Measurements from ENCODE around the gene EBI3. TPM values are rescaled to one million over a fixed set of nuclear protein-coding genes. Genes with fewer than 3 reads are reported as not detected.
A peak's percentile ranks its signal among the peaks of the same experiment; 100 is the strongest.

Gene EBI3
- total RNA-seq, 2 donors from 2014 or later: not detected

- H3K4me1 ChIP-seq (ENCODE audit: control insufficient read depth, insufficient read depth, low read length): no peaks in the 10 kb centered on the region
- no peak overlapping the region for H3K27ac Mint-ChIP-seq
- H3K36me3 Mint-ChIP-seq (ENCODE audit: low read depth): peaks cover under 1% of the 10 kb centered on the region
- no peaks in the 10 kb centered on the region for H3K36me3 ChIP-seq (ENCODE audit: control insufficient read depth, insufficient read depth, low read length)
- H3K4me3 Mint-ChIP-seq: no peak overlapping the region
- no peak for DNase-seq
- H3K9me3 Mint-ChIP-seq: no peaks in the 10 kb centered on the region
- no peak for TF ChIP-seq CTCF (conservative IDR thresholded peaks at IDR 0.05)
- whole genome bisulfite sequencing, 2 experiments (ENCODE audit: insufficient coverage in 1 of 2, insufficient read length in 1 of 2): 37 to 69% methylated on average over 7 to 16 of the region's 16 CpGs
- H3K9me3 ChIP-seq (ENCODE audit: control insufficient read depth, low read length): no peaks in the 10 kb centered on the region
- H3K27ac ChIP-seq (ENCODE audit: low read depth, low read length): no peak overlapping the region
- peaks cover 38% of the 10 kb centered on the region for H3K27me3 Mint-ChIP-seq (ENCODE audit: insufficient read depth)
- peaks cover 2% of the 10 kb centered on the region for H3K4me1 Mint-ChIP-seq
- H3K9ac ChIP-seq (ENCODE audit: extremely low read depth, low read length, poor library complexity, severe bottlenecking): no peak overlapping the region
- peaks cover 35% of the 10 kb centered on the region for H3K27me3 ChIP-seq (ENCODE audit: control insufficient read depth, insufficient read depth, low read length, poor library complexity, severe bottlenecking)
- no peak overlapping the region for H3K4me3 ChIP-seq (ENCODE audit: low read length)
Measured at GRCh38 chr19:4277191-4277696, 47.9 kb downstream of the EBI3 start.

GRCh38 chr19:4278010-4278409 lies 48.7 kb downstream of the EBI3 start:
- no peak overlapping the region for H3K4me3 ChIP-seq (ENCODE audit: low read length)
- H3K4me1 ChIP-seq (ENCODE audit: control insufficient read depth, insufficient read depth, low read length): no peaks in the 10 kb centered on the region
- Mint-ChIP-seq H3K27ac (no peak overlapping the region), H3K9me3 (no peaks in the 10 kb centered on the region), H3K4me3 (peak overlapping the region; percentile 63), H3K4me1 (peaks cover 2% of the 10 kb centered on the region), H3K36me3 (ENCODE audit: low read depth) (no peaks in the 10 kb centered on the region), H3K27me3 (ENCODE audit: insufficient read depth) (peaks cover 44% of the 10 kb centered on the region)
- H3K9me3 ChIP-seq (ENCODE audit: control insufficient read depth, low read length): no peaks in the 10 kb centered on the region
- H3K9ac ChIP-seq (ENCODE audit: extremely low read depth, low read length, poor library complexity, severe bottlenecking): no peak overlapping the region
- no peak overlapping the region for H3K27ac ChIP-seq (ENCODE audit: low read depth, low read length)
- peak; percentile 56 for DNase-seq
- peaks cover 40% of the 10 kb centered on the region for H3K27me3 ChIP-seq (ENCODE audit: control insufficient read depth, insufficient read depth, low read length, poor library complexity, severe bottlenecking)
- H3K36me3 ChIP-seq (ENCODE audit: control insufficient read depth, insufficient read depth, low read length): no peaks in the 10 kb centered on the region
- TF ChIP-seq CTCF (conservative IDR thresholded peaks at IDR 0.05): no peak
- WGBS, 2 experiments (ENCODE audit: insufficient coverage in 1 of 2, insufficient read length in 1 of 2): 59 to 67% methylated on average over 3 to 4 of the region's 4 CpGs

- H3K9me3 Mint-ChIP-seq: no peaks in the 10 kb centered on the region
- Histone ChIP-seq H3K9me3 (ENCODE audit: control insufficient read depth, low read length) (no peaks in the 10 kb centered on the region), H3K36me3 (ENCODE audit: control insufficient read depth, insufficient read depth, low read length) (no peaks in the 10 kb centered on the region), H3K4me3 (ENCODE audit: low read length) (peak within 1 kb of the TSS; percentile 71), H3K27me3 (ENCODE audit: control insufficient read depth, insufficient read depth, low read length, poor library complexity, severe bottlenecking) (peaks cover 42% of the 10 kb centered on the region), H3K9ac (ENCODE audit: extremely low read depth, low read length, poor library complexity, severe bottlenecking) (peak within 1 kb of the TSS; percentile 15), H3K27ac (ENCODE audit: low read depth, low read length) (peak within 1 kb of the TSS; percentile 44), H3K4me1 (ENCODE audit: control insufficient read depth, insufficient read depth, low read length) (no peaks in the 10 kb centered on the region)
- peaks cover 50% of the 10 kb centered on the region for H3K27me3 Mint-ChIP-seq (ENCODE audit: insufficient read depth)
- DNase-seq: peak; percentile 75
- peak within 1 kb of the TSS; percentile 63 for H3K4me3 Mint-ChIP-seq
- WGBS, 2 experiments (ENCODE audit: insufficient coverage in 1 of 2, insufficient read length in 1 of 2): 4 to 7% methylated on average over 6 to 34 of the region's 44 CpGs
- peaks cover 2% of the 10 kb centered on the region for H3K4me1 Mint-ChIP-seq
- TF ChIP-seq CTCF (conservative IDR thresholded peaks at IDR 0.05): no peak
- H3K27ac Mint-ChIP-seq: no peak within 1 kb of the TSS
- no peaks in the 10 kb centered on the region for H3K36me3 Mint-ChIP-seq (ENCODE audit: low read depth)
Measured at GRCh38 chr19:4278419-4279266, 49.3 kb downstream of the EBI3 start, which contains the start of gene SHD. Gene SHD (plus strand): TSS chr19:4279266. CDS start chr19:4280064, 798 bp downstream.
